GM19452 (cell line): ENCODE measurements around the gene PSTPIP1.

Experiments
- ATAC-seq: cut with Tn5 transposase; IDR thresholded peaks from one replicate; pipeline ENCODE4 v1.9.1; 2021; ENCODE audit not compliant: unreplicated experiment

PSTPIP1 gene

DNA sequence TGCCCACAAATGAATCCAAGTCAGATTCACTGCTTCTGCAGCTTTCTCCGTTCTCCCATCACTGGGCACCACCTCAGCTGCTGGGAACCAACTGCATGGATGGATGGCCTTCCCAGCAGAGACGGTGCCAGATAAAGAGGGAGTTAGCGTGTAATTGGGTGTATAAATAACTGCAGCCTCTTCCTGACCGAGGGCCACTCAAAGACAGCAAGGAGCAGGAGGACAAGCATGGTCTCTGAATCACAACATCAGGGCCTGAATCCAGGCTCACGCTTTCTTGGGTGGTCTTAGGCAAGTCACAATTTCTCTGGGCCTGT is 44.2 kb downstream of the PSTPIP1 start:
- ATAC-seq, result no peak

DNA sequence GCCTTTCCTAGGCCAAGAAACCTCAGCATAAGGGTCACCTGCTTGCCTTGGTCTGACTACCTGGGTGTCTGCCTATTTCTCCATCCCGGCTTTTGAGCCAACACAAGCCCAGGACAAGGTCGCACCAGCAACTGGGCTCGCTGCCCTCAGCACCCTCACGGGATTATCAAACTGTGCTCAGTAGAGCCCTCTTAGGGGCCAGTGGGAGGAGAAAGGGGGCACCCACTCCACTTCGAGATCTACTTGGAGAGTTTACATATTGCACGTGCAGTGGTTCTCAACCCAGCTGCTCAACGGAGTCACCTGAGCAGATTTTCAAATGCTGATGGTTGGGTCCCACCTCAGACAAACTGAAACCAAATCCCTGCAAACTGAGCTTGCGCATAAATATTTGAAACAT is 44.9 kb downstream of the PSTPIP1 start:
- no peak for ATAC-seq

DNA sequence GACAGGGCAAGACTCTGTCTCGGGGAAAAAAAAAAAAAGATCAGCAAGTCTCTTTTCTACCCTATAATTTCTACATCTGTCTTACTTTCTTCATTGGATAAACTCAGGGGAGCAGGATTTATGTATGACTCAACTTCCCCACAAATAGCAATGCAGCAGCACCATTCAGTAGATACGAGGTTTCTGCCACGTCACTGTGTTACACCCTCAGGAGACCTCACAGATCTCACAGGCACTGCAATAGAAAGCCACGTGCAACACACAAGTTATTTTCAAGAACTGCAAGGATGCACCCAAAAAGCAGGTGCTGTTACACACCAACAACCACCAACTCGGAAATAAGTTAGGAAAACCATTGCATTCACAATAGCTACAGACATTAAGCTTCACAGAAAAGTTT is 45.7 kb downstream of the PSTPIP1 start:
- no peak for ATAC-seq

DNA sequence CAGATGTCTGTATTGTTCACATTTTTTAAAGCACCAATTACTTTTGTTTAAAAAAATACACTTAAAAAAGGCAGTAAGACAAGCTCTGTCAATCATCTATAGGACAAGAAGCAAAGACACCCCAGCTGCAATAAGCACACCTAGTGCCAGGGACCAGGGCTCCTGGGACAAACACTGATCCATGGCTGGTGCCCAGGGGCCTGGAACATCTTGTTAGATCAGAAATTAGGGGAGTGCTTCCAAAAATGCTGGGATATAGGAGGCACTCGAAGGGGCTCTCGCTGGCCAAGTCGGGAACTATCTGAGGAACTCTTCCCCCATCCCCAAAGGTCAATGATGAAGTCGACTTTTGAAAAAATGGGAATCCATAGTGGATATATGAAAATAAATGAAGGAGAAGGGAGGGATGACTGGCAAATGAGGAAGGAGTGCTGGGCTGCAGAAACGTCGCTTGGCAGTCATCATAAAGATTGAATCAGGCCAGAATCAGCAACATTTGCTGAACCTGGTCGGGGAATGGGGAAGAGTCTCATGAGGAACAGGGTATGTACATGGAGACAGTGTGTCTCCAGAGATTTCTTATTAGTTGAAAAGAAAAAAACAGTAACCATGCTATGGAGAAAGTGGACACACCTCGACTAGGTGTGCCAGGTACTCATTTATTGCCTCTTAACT is 47.5 kb downstream of the PSTPIP1 start:
- no peak for ATAC-seq

DNA sequence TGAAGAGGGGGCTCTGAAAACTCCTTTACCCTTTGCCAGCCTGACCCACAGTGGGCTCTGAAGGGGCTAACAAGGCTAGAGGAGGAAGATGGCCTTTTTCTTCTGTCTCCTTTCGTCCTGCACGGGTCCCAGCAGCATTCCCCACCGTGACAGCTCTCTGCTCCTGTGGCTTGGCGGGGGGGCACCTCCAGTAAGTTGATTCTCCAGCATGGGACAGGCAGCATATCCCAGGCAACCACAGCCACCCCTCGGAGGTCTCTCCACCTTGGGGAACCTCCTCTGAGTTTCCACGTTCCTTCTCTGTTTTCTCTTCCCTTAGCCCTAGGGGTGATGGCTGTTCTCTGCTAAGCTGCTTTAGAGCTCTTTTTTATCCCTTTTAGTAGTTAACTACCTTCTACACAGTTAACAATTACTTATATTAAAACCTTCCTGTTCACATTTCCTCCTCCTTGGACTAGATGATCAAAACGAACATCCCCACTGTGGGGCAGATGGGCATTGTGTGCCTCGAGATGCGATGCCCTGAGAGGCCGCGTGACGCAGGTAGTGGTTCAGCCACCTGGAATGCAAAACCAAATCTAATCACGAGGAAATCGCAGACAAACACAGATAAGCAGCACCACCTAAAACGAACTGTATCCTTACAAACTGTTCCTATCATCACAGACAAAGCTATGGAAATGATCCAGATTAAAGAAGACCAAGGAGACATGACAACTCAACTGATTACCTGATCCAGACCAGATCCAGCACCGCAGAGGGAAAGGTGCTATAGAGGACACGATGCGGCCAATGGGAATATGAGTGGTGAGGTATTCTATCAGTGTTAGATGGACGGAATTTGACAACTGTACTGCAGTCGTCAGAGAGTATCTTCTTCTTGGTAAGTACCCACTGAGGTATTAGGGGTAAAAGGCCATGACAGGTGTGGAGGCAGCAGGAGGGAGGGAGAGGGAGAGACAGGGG is 48.3 kb downstream of the PSTPIP1 start:
- no peak for ATAC-seq

DNA sequence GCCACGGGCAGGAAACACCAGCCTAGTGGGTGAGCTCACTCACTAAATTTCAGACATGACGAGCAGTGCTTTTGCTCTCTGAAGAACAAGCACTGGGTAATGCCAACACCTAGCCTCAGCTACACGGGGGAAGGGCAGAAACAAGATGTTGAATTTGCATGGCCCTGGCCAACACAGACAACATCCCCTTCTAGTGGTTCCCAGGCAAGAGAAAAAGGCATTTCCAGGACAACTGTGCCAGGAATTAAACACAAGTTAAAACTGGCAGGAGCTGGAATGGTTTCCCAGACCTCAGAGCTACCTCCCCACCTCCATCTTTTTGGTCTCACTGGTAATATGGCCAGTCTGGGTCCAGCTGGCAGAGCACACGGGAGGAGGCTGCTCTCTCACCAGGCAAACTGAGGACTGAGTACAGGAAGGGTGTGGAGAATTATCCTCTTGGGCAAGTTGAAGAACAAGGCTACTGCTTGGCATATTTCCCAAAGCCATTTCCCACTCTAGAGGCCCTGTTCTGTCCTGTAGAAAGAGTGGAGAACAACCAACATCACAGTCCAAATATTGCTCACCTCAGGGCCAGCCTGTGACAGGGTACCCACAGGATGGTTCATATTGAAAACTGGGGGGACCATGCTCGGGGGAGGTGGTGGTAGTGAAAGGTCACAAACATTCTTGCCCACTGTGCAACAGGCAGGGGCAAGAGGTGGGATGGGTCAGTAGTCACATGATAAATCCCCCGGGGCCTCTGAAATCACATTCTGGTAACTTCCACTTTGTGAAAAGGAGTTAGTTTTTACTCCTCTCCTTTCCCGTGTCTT is 49.5 kb downstream of the PSTPIP1 start:
- ATAC-seq, result no peak

DNA sequence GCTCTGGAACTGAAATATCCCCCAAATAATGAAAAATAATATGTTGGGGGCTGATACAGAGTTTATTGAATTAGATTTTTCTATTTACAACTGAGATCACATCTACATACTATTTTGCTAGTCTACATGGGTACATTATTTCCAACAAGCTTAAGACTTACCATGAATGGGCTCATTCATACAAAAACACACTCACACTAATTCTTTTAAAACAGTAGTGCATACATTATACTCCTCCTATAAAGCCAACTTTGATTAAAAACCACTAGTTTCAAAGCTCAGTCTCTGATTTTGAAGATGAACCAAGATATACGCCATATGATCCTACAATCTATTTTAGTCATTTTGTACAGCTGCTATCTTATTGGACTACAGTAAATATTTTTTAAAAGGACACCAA is 51.1 kb downstream of the PSTPIP1 start:
- no peak for ATAC-seq

DNA sequence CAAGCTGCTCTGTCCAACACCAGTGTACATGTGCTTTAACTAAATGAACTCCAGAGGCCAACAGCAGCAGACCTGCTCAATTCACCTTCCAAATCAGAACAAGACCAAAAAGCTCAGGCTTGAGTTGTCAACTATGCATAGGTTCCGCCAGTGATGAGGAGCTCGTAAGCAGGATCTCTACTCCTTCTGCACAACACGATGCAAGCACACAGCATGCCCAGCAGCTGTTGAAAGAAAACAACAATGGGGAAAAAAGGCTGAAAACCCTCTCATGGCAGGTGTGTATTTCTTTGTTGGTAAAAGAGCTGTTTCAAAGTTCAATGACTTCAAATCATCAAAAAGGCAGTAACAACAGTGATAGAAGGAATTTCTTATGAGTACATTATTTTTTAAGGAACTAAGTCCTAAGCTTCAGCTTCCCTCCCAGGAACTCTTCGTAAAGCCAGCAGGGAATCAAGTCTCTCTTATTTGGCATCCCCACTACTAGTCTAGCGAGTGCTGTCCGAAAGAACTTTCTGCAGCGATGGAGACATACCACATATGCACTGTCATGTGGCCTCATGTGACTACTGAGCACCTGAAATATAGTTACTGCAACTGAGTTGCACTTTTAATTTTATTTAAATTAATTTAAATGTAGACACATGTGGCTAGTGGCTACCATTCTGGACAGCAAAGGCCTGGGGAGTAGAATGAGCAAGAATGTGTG is 51.9 kb downstream of the PSTPIP1 start:
- ATAC-seq, result no peak

DNA sequence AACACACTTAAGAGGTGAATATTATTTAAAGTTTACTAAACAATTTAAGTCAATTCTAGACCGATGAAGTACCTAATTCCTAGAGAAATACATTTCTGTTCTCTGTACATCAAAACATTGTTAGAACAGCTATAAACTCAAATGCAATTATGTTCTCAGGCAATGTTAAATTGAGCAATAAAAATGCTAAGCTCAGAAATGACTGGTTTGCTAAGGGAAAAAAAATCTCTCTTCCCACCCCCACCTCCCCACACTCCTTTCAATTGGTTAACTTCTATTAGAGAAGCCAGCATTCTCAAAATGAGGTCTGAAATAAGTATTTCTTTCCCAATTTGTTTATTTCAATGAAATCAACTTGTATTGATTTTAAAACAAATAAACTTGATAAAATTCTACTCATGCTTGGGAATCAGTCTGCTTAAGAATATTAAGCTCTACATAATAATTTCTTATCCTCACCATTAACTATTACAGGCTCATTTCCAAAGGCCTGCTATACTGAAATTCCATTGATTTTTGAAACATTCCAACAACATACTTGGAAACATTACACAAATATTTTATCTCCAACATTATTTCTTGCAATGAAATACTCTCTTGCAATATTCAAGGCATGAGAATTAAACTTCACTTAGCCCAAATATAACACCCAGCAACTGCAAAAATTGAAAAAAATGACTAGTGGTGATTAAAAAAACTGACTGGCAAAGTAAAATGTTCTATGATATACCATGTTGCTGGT is 53.4 kb downstream of the PSTPIP1 start:
- ATAC-seq, result no peak

DNA sequence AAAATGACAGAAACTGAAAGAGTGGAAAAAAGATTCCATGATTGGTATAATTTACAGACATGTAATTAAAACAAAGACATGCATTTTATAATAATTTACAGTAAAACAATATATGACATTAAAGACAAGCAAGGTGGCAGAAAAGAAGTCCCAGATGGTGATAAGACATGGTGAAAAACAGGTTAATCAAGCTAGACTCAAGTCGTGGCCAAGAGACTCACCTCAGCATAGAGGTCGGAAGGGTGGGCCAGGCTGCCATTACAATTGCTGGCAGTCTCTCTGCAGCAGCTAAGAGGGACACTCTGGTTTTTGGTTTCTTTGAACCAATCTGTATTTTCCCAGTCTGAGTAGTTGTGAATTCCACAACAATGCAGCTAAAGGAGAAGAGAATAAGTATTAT is 57.6 kb downstream of the PSTPIP1 start:
- ATAC-seq, result no peak

DNA sequence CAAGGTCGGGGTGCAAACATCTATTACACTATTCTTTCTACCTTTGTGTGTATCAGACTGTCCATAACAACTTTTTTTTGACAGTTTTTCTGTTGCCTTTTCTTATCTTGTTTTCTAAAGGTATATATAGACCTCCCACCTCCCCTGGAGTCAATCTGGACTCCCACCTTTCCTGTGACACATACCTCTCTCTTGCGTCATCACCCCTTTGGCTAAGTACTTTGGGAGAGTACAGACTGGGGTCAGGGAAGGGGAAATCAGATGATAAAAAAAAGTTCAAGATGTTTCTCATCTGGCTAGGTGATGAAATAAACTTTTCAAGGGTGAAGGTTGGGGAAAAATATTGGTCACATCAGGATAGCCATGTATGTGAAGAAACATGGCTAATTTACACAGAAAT is 58.8 kb downstream of the PSTPIP1 start:
- no peak for ATAC-seq

DNA sequence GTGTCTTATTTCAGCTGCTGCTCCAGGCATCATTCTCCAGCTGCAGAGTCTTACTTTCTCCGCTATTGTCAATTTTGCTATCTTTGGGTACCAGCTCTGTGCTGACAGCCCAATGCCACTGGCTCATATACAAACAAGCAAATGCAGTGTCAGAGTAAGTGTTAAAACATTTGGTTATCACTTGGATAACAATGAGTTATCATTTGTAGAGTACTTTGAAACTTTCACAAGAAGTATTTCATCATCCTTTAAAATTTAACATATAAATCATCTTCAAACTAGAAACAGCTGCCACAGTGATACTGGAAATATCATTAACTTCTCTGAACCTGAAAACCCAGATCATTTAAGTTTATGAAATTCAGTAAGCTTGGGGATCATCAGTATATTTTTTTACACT is 62.1 kb downstream of the PSTPIP1 start:
- ATAC-seq, result no peak

DNA sequence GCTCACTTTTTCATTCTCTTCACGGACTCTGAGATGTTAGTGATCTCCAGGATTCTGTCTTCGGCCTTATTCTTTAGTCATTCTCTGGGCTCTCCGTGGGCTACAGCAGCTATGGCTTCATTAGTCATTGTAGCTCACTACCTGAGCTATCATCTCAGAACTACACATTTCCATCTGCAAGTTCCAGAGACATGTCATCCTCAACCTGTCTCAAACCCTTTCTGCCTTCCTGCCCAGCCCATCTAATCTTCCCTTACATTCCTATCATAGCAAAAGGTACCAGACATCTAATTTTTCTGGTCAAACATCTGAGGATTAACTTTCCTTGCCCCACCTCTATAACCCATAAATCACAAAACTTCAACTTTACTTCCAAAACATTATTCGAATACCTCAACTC is 62.8 kb downstream of the PSTPIP1 start:
- no peak for ATAC-seq

DNA sequence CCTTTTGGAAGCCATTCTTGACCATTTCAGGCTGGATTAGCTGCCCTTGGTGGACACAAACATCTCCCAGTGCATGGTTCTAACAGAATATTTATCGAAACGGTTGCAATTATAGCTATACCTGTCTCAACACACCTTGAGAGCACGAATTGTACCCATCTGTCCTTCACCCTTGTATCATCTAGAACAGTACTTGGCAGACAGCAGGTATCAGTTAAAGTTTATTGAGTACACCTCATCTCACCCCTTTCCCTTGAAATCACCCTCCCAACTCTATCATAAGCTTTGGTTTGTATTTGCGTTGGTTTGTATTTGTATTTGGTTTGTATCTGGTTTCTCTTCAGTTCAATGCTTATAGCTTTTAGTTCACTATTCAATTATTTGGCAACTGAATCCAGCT is 63.5 kb downstream of the PSTPIP1 start:
- ATAC-seq, result no peak

DNA sequence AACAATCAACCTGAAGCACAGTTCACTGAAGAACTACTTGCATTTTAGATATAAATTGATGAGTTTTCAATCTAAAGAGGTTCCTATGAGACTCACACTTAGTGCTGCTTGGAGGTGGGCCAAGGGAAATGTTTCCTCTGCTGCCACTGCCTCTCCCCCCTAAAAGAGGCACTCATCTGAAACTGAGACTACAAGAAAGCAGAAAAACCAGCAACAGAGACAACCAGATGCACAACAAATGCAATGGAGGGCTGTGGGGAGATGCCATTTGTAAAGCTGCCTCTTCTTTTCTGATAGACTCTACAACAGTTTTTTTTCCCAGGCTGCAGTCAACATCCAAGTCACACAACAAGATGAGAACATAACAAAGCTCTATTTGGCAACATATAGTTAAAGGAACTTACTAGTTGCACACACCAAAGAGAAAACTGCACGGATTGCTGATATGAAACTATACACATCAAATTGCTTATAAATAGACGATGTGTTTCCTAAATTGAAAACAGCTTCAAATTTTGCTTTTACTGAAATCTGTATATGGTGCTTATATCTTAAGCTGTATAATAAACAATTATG is 64.9 kb downstream of the PSTPIP1 start:
- no peak for ATAC-seq

DNA sequence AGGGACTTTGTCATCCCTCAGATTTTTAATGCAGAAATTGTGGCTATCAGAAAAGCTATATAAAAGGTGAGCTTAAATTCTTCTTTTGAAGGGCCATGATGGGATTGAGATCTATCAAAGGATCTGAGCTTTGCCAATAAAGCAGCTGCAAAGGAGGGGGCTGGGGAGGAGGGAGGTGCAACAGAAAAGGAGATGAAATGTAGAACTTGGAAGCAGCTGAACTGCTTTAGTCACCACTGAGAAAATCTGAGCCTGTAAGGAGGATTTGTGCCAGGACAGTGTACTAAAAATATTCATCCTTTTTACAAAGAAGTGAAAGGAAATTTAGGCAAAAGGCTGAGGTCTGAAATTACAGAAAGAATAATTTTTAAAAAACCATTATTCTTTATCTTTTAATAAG is 65.6 kb downstream of the PSTPIP1 start:
- no peak for ATAC-seq

DNA sequence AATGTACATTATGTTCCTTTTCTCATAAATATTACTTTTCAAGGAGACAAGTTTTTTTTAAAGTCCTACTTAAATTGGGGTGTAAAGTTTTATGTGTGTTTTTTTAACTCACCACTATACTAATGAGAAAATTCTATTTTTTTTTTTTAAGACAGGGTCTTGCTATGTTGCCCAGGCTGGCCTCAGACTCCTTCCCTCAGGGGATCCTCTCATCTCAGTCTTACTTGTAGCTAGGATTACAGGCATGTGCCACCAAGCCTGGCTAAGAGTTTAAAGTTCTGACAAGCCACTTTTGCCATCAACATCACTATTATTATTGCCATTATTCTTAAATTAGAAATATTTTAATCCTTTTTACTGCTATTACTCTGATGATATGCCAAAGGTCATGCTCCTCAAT is 68.3 kb downstream of the PSTPIP1 start:
- ATAC-seq, result no peak

DNA sequence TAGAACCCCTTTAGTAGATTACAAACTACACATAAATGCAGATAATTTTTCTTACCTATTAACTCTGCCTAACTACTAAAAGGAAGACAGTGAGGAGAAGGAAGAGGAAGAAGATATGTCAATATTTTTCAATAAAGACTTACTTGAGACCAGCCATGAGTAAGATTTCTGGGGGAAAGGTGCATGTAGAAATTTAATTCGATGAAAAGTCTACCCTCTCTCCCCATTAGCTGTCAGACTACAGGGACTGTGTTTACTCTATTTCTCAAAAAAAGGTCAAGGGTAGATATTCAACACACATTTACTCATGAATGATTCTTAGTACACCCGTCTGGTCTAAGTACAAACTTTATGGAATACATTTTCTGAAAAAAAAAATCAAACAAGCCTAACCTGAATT is 69.1 kb downstream of the PSTPIP1 start:
- no peak for ATAC-seq

DNA sequence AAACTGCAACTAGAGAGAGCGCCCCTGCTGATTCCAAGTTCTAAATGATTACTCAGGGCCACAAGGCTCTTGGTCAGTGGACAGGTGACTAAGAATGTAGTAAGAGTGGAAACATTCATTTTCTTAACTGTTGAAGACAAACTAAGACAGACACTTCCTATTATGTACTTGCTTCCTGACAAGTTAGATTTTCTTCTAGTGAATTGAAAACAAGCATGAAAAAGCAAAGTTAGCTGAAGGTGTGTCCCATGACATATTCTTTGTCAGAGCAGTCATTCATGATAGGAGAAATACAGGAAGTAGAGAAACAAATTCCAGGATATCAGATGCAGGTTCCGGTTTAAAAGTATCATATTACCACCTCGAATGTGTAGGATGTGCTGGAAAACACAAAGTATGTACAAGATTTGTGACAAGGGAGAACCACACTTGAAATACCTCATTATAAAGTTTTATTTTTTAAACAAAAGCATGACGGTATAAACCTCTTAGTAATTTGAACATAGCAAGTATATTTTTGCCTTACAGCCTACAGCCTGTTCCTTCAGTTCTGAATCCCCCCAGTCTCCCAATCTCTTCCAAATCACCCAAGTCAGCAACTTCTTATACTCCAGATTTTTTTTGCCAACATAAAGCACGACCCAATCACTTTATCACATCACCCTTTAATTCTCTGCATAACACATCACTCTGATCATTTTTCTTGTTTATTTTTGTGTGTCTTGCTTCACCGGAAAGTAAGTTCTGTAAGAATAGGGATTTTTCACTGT is 69.8 kb downstream of the PSTPIP1 start:
- ATAC-seq, result no peak
